ENCODE measurements around the gene WWP2.

GRCh38 chr16:69816996-69817395, 54.9 kb downstream of the WWP2 start:
- no peak for TF ChIP-seq POLR2A (IDR thresholded peaks at IDR 0.05)
- TF ChIP-seq, protein P1, sequence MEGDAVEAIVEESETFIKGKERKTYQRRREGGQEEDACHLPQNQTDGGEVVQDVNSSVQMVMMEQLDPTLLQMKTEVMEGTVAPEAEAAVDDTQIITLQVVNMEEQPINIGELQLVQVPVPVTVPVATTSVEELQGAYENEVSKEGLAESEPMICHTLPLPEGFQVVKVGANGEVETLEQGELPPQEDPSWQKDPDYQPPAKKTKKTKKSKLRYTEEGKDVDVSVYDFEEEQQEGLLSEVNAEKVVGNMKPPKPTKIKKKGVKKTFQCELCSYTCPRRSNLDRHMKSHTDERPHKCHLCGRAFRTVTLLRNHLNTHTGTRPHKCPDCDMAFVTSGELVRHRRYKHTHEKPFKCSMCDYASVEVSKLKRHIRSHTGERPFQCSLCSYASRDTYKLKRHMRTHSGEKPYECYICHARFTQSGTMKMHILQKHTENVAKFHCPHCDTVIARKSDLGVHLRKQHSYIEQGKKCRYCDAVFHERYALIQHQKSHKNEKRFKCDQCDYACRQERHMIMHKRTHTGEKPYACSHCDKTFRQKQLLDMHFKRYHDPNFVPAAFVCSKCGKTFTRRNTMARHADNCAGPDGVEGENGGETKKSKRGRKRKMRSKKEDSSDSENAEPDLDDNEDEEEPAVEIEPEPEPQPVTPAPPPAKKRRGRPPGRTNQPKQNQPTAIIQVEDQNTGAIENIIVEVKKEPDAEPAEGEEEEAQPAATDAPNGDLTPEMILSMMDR (IDR thresholded peaks at IDR 0.05), result no peak
